ENCODE data around the gene PCDHGA7.
"Not testable (repeated sequence)": the region's sequence is repeated elsewhere in the genome, so short reads cannot be mapped to it uniquely, and the experiment has no call there.

The PCDHGA7 gene

GRCh38 chr5:141382469-141383294, at the start of gene PCDHGA7:
Gene PCDHGA7 (plus strand): TSS chr5:141382742. CDS start chr5:141382900, 158 bp downstream.
- Histone ChIP-seq H3K27ac (no peak within 1 kb of the TSS), H3K4me3 (peak within 1 kb of the TSS; percentile 76), H3K9ac (ENCODE audit: insufficient read length) (peak within 1 kb of the TSS; percentile 68), H3K9me3 (ENCODE audit: low read depth, low read length) (no peaks in the 10 kb centered on the region), H3K36me3 (ENCODE audit: insufficient read depth, low read length) (no peaks in the 10 kb centered on the region)
- TF ChIP-seq EZH2 (IDR thresholded peaks at IDR 0.05) (no peak), FOXP2 (optimal IDR thresholded peaks at IDR 0.05; ENCODE audit: control extremely low read depth, extremely low read length, insufficient read depth) (no peak), POLR2AphosphoS5 (IDR thresholded peaks at IDR 0.05; ENCODE audit: borderline replicate concordance, low read depth, low read length) (no peak)
- no peak for DNase-seq (ENCODE audit: low read depth, low spot score)

GRCh38 chr5:141338538-141339306, 43.8 kb upstream of the PCDHGA7 start, which contains the start of gene PCDHGA2:
Gene PCDHGA2 (plus strand): TSS chr5:141338760.
- Histone ChIP-seq H3K9me3 (ENCODE audit: low read depth, low read length) (no peaks in the 10 kb centered on the region; the same call in 1 of the 2 replicates), H3K4me3 (no peak within 1 kb of the TSS), H3K27ac (no peak within 1 kb of the TSS), H3K36me3 (ENCODE audit: insufficient read depth, low read length) (no peaks in the 10 kb centered on the region), H3K9ac (ENCODE audit: insufficient read length) (no peak within 1 kb of the TSS)
- no peak for DNase-seq (ENCODE audit: low read depth, low spot score)
- TF ChIP-seq EZH2 (IDR thresholded peaks at IDR 0.05) = no peak
- TF ChIP-seq FOXP2 (optimal IDR thresholded peaks at IDR 0.05; ENCODE audit: control extremely low read depth, extremely low read length, insufficient read depth) = no peak
- TF ChIP-seq POLR2AphosphoS5 (IDR thresholded peaks at IDR 0.05; ENCODE audit: borderline replicate concordance, low read depth, low read length) = no peak

- H3K4me3 ChIP-seq; H3K9ac ChIP-seq (ENCODE audit: insufficient read length); H3K36me3 ChIP-seq (ENCODE audit: insufficient read depth, low read length); DNase-seq (ENCODE audit: low read depth, low spot score); H3K9me3 ChIP-seq (ENCODE audit: low read depth, low read length); H3K27ac ChIP-seq: not testable (repeated sequence)
Observed at GRCh38 chr5:141340781-141341354, 41.7 kb upstream of the PCDHGA7 start.

GRCh38 chr5:141342773-141343172, 39.8 kb upstream of the PCDHGA7 start:
- Histone ChIP-seq H3K9me3 (ENCODE audit: low read depth, low read length) (no peaks in the 10 kb centered on the region), H3K4me3 (no peak overlapping the region), H3K27ac (no peak overlapping the region), H3K36me3 (ENCODE audit: insufficient read depth, low read length) (no peaks in the 10 kb centered on the region), H3K9ac (ENCODE audit: insufficient read length) (no peak overlapping the region)
- TF ChIP-seq EZH2 (IDR thresholded peaks at IDR 0.05) = no peak
- TF ChIP-seq FOXP2 (optimal IDR thresholded peaks at IDR 0.05; ENCODE audit: control extremely low read depth, extremely low read length, insufficient read depth) = no peak
- TF ChIP-seq POLR2AphosphoS5 (IDR thresholded peaks at IDR 0.05; ENCODE audit: borderline replicate concordance, low read depth, low read length) = no peak
- DNase-seq (ENCODE audit: low read depth, low spot score) = no peak

GRCh38 chr5:141343242-141343952, 39.1 kb upstream of the PCDHGA7 start, which contains the start of gene PCDHGA3:
Gene PCDHGA3 (plus strand): TSS chr5:141343829. CDS start chr5:141344034, 205 bp downstream.
- Histone ChIP-seq H3K27ac (no peak within 1 kb of the TSS), H3K4me3 (no peak within 1 kb of the TSS), H3K36me3 (ENCODE audit: insufficient read depth, low read length) (no peaks in the 10 kb centered on the region), H3K9me3 (ENCODE audit: low read depth, low read length) (no peaks in the 10 kb centered on the region), H3K9ac (ENCODE audit: insufficient read length) (no peak within 1 kb of the TSS)
- DNase-seq (ENCODE audit: low read depth, low spot score) = no peak
- TF ChIP-seq EZH2 (IDR thresholded peaks at IDR 0.05) = no peak
- TF ChIP-seq POLR2AphosphoS5 (IDR thresholded peaks at IDR 0.05; ENCODE audit: borderline replicate concordance, low read depth, low read length) = no peak
- no peak for TF ChIP-seq FOXP2 (optimal IDR thresholded peaks at IDR 0.05; ENCODE audit: control extremely low read depth, extremely low read length, insufficient read depth)

- TF ChIP-seq FOXP2 (optimal IDR thresholded peaks at IDR 0.05; ENCODE audit: control extremely low read depth, extremely low read length, insufficient read depth) (no peak), EZH2 (IDR thresholded peaks at IDR 0.05) (no peak), POLR2AphosphoS5 (IDR thresholded peaks at IDR 0.05; ENCODE audit: borderline replicate concordance, low read depth, low read length) (no peak)
- Histone ChIP-seq H3K9ac (ENCODE audit: insufficient read length) (no peak overlapping the region), H3K9me3 (ENCODE audit: low read depth, low read length) (no peaks in the 10 kb centered on the region), H3K4me3 (no peak overlapping the region), H3K27ac (no peak overlapping the region), H3K36me3 (ENCODE audit: insufficient read depth, low read length) (no peaks in the 10 kb centered on the region)
- no peak for DNase-seq (ENCODE audit: low read depth, low spot score)
Observed at GRCh38 chr5:141343953-141344463, 38.5 kb upstream of the PCDHGA7 start.

- TF ChIP-seq EZH2 (IDR thresholded peaks at IDR 0.05) = no peak
- TF ChIP-seq POLR2AphosphoS5 (IDR thresholded peaks at IDR 0.05; ENCODE audit: borderline replicate concordance, low read depth, low read length) = no peak
- no peak for TF ChIP-seq FOXP2 (optimal IDR thresholded peaks at IDR 0.05; ENCODE audit: control extremely low read depth, extremely low read length, insufficient read depth)
- Histone ChIP-seq H3K4me3 (no peak overlapping the region), H3K36me3 (ENCODE audit: insufficient read depth, low read length) (no peaks in the 10 kb centered on the region), H3K9me3 (ENCODE audit: low read depth, low read length) (no peaks in the 10 kb centered on the region), H3K27ac (no peak overlapping the region), H3K9ac (ENCODE audit: insufficient read length) (no peak overlapping the region)
- DNase-seq (ENCODE audit: low read depth, low spot score) = no peak
Observed at GRCh38 chr5:141345327-141345726, 37.2 kb upstream of the PCDHGA7 start.

- H3K9me3 ChIP-seq (ENCODE audit: low read depth, low read length) = not testable (repeated sequence)
Observed at GRCh38 chr5:141346017-141346416, 36.5 kb upstream of the PCDHGA7 start.

More at GRCh38 chr5:141346017-141346416, 36.5 kb upstream of the PCDHGA7 start:
- H3K9ac ChIP-seq (ENCODE audit: insufficient read length); H3K4me3 ChIP-seq; DNase-seq (ENCODE audit: low read depth, low spot score); H3K27ac ChIP-seq; H3K36me3 ChIP-seq (ENCODE audit: insufficient read depth, low read length): not testable (repeated sequence)

Measured in SK-N-MC (cell line).